K562 (cell line): Measurements from ENCODE around the gene SEPTIN8.

Experiments used
- ARID1B ChIP-seq: fragments of 450-650 bp; IDR thresholded peaks from 2 replicates; pipeline ENCODE4 v1.6.1; 2016; ENCODE audit warnings: antibody characterized with exemption, mild to moderate bottlenecking, inconsistent platforms
- CTCF ChIP-seq, 3 experiments: IDR thresholded peaks in 2 of 3; conservative IDR thresholded peaks in 1 of 3; 2 replicates each; pipeline ENCODE4 v1.5.1; 2011 to 2012; ENCODE audit warnings: low read length in 3 of 3, mild to moderate bottlenecking in 3 of 3, control low read depth in 2 of 3, improper control_type of control experiment in 1 of 3, inconsistent platforms in 1 of 3, low read depth in 1 of 3, mixed read lengths in 1 of 3, moderate library complexity in 1 of 3; ENCODE audit not compliant: insufficient read depth in 2 of 3
- CUX1 ChIP-seq: fragments of 200-800 bp; sonication (Bioruptor generic); IDR thresholded peaks from 2 replicates; pipeline ENCODE4 v1.6.1; 2016; ENCODE audit warnings: missing genetic modification characterization, missing compliant biosample characterization
- ELK3 ChIP-seq: fragments of 450-650 bp; formaldehyde crosslinking; IDR thresholded peaks from 2 replicates; pipeline ENCODE4 v1.4.0; 2020; ENCODE audit warnings: mild to moderate bottlenecking
- EZH2 ChIP-seq: IDR thresholded peaks from 2 replicates; pipeline ENCODE4 v1.6.1; 2012; ENCODE audit warnings: low read depth, mild to moderate bottlenecking, inconsistent platforms, low read length, borderline replicate concordance
- GTF2B ChIP-seq: IDR thresholded peaks from 2 replicates; pipeline ENCODE4 v1.6.1; 2011; ENCODE audit not compliant: insufficient read length; ENCODE audit errors: extremely low read depth
- MAFK ChIP-seq: IDR thresholded peaks from 2 replicates; pipeline ENCODE4 v1.6.1; 2011; ENCODE audit warnings: low read length, improper control_type of control experiment
- MIER1 ChIP-seq: fragments of 450-650 bp; IDR thresholded peaks from 2 replicates; pipeline ENCODE4 v1.6.1; 2016; ENCODE audit warnings: antibody characterized with exemption, mild to moderate bottlenecking, low read depth
- POLR2AphosphoS5 ChIP-seq: IDR thresholded peaks from 2 replicates; pipeline ENCODE4 v1.6.1; 2011; ENCODE audit warnings: mild to moderate bottlenecking, low read depth, low read length, moderate library complexity; ENCODE audit not compliant: control insufficient read depth, insufficient read depth
- RAD21 ChIP-seq, 2 experiments: fragments of 250-450 bp in 1 of 2; fragments of 450-650 bp in 1 of 2; sonication (Bioruptor Pico) in 1 of 2; formaldehyde crosslinking in 1 of 2; IDR thresholded peaks in 1 of 2; conservative IDR thresholded peaks in 1 of 2; 2 replicates each; pipeline versions ENCODE4 v1.4.0 to v1.8.0; 2020 to 2022; ENCODE audit warnings: mild to moderate bottlenecking in 2 of 2, moderate library complexity in 1 of 2
- SPI1 ChIP-seq: IDR thresholded peaks from 2 replicates; pipeline ENCODE4 v1.6.1; 2011; ENCODE audit warnings: low read depth, low read length, control low read depth, borderline replicate concordance
- ZNF589 ChIP-seq: fragments of 200-800 bp; sonication (Bioruptor generic); IDR thresholded peaks from 2 replicates; pipeline ENCODE4 v1.6.1; 2016; ENCODE audit warnings: low read depth, missing genetic modification characterization, missing compliant biosample characterization
- TF ChIP-seq, protein P1 (sequence below): fragments of 150-350 bp; conservative IDR thresholded peaks from 2 replicates; pipeline ENCODE4 v1.6.1; 2014; ENCODE audit warnings: low read length
- TF ChIP-seq, protein P2 (sequence below): fragments of 250-450 bp; sonication (Bioruptor Pico); IDR thresholded peaks from 2 replicates; pipeline ENCODE4 v1.8.0; 2022; ENCODE audit warnings: inconsistent platforms

DNA sequence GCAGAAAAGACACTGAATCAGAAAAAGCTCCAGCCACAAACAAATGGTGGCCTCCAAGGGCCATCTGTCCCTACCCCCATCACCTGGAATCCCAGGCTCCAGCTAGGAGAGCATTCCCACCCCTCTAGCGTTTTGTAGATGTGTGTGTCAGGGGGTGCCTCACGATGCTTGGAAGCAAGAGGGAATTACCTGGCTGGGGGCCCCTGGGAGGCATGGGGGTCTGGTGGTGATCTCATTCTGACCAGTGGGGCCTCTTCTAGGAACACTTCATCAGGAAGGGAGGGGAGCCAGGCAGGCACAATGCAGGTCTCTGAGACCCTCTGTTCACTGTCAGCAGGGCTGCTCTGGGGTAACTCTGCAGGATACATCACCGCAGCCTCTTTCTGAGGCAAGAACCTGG lies 47.4 kb upstream of the SEPTIN8 start:
- no peak for TF ChIP-seq ELK3 (CRISPR knock-in tag)
- TF ChIP-seq EZH2: no peak
- no peak for TF ChIP-seq CTCF (IDR thresholded peaks at IDR 0.05 in 2 of 3, conservative IDR thresholded peaks at IDR 0.05 in 1 of 3; ENCODE audit: insufficient read depth in 2 of 3, low read depth in 1 of 3, low read length in 3 of 3)
- TF ChIP-seq ZNF589: no peak
- no peak for TF ChIP-seq GTF2B
- no peak for TF ChIP-seq POLR2AphosphoS5
- TF ChIP-seq, protein P1, sequence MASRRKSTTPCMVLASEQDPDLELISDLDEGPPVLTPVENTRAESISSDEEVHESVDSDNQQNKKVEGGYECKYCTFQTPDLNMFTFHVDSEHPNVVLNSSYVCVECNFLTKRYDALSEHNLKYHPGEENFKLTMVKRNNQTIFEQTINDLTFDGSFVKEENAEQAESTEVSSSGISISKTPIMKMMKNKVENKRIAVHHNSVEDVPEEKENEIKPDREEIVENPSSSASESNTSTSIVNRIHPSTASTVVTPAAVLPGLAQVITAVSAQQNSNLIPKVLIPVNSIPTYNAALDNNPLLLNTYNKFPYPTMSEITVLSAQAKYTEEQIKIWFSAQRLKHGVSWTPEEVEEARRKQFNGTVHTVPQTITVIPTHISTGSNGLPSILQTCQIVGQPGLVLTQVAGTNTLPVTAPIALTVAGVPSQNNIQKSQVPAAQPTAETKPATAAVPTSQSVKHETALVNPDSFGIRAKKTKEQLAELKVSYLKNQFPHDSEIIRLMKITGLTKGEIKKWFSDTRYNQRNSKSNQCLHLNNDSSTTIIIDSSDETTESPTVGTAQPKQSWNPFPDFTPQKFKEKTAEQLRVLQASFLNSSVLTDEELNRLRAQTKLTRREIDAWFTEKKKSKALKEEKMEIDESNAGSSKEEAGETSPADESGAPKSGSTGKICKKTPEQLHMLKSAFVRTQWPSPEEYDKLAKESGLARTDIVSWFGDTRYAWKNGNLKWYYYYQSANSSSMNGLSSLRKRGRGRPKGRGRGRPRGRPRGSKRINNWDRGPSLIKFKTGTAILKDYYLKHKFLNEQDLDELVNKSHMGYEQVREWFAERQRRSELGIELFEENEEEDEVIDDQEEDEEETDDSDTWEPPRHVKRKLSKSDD: no peak
- no peak for TF ChIP-seq MAFK
- TF ChIP-seq CUX1 (CRISPR knock-in tag): no peak
- no peak for TF ChIP-seq SPI1
- TF ChIP-seq, protein P2, sequence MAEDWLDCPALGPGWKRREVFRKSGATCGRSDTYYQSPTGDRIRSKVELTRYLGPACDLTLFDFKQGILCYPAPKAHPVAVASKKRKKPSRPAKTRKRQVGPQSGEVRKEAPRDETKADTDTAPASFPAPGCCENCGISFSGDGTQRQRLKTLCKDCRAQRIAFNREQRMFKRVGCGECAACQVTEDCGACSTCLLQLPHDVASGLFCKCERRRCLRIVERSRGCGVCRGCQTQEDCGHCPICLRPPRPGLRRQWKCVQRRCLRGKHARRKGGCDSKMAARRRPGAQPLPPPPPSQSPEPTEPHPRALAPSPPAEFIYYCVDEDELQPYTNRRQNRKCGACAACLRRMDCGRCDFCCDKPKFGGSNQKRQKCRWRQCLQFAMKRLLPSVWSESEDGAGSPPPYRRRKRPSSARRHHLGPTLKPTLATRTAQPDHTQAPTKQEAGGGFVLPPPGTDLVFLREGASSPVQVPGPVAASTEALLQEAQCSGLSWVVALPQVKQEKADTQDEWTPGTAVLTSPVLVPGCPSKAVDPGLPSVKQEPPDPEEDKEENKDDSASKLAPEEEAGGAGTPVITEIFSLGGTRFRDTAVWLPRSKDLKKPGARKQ (CRISPR knock-in tag): no peak
- TF ChIP-seq RAD21 (CRISPR knock-in tag; conservative IDR thresholded peaks at IDR 0.05 in 1 of 2, IDR thresholded peaks at IDR 0.05 in 1 of 2): no peak
- no peak for TF ChIP-seq MIER1
- no peak for TF ChIP-seq ARID1B
